ENCODE results near the gene ARL4C.

DNA sequence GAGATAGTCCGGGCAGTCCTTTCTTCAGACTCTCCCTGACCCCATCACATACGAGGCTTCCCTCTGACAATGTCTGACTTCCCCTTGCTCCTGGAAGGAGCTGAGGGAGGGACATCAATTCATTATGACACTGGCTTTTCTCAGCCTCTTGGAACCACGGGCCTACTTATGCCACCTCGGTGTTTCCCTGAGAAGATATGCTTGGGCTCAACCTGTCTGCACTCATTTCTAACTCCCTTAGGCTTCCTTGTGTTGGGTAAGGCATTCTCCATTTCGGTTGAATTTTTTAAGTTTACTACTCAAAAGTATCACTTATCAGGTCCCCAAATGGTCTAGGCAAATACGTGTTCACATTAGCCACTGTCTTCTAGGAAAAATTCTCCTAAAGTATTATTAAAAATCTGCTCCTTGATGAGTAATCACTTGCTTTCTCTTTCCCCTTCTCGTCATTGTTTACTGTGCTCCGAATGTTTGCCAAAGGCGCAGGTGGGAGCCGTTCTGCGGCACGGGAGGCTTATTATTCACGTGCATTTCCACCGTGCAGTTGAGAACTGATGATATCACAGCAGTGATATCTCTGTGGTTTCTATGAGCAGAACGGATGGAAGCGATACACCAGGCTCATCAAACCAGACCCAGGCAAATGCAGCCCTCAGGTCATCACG, 33.1 kb downstream of the ARL4C start:
- TF ChIP-seq CTCF (IDR thresholded peaks at IDR 0.05) (no peak), POLR2A (IDR thresholded peaks at IDR 0.05) (no peak)

All from lower leg skin (tissue), 3 donors.